ENCODE results near the gene TMEM200C.

The TMEM200C gene

GRCh38 chr18:5895299-5895875 lies at the start of gene TMEM200C:
TMEM200C (minus strand) TSS chr18:5895522; CDS start chr18:5892063, 3,459 bp downstream.
- ChIA-PET POLR2A (no interaction called here), CTCF (no interaction called here)
- peak; percentile 52 for DNase-seq (ENCODE audit: extremely low spot score)
- TF ChIP-seq BHLHE40 (IDR thresholded peaks at IDR 0.05; ENCODE audit: borderline replicate concordance) (no peak), NFRKB (IDR thresholded peaks at IDR 0.05) (no peak), FOXK2 (IDR thresholded peaks at IDR 0.05) (no peak), L3MBTL2 (conservative IDR thresholded peaks at IDR 0.05) (no peak), FOXM1 (IDR thresholded peaks at IDR 0.05; ENCODE audit: borderline replicate concordance) (no peak), SP1 (IDR thresholded peaks at IDR 0.05) (no peak), LEF1 (IDR thresholded peaks at IDR 0.05; ENCODE audit: borderline replicate concordance) (no peak), ARNT (IDR thresholded peaks at IDR 0.05) (no peak), SUZ12 (IDR thresholded peaks at IDR 0.05) (no peak), HDGF (IDR thresholded peaks at IDR 0.05; ENCODE audit: borderline replicate concordance) (no peak), FOXA1 (IDR thresholded peaks at IDR 0.05) (no peak), CTBP1 (IDR thresholded peaks at IDR 0.05; ENCODE audit: borderline replicate concordance) (no peak), PKNOX1 (IDR thresholded peaks at IDR 0.05) (no peak), ELF4 (IDR thresholded peaks at IDR 0.05) (no peak), TARDBP (IDR thresholded peaks at IDR 0.05) (no peak), ZNF384 (IDR thresholded peaks at IDR 0.05) (no peak)

- CTCF ChIA-PET, result no interaction called here
- DNase-seq (ENCODE audit: extremely low spot score), result no peak
- no peak for TF ChIP-seq ELF4 (IDR thresholded peaks at IDR 0.05)
- no peak for TF ChIP-seq FOXM1 (IDR thresholded peaks at IDR 0.05; ENCODE audit: borderline replicate concordance)
- no peak for TF ChIP-seq FOXK2 (IDR thresholded peaks at IDR 0.05)
- TF ChIP-seq L3MBTL2 (conservative IDR thresholded peaks at IDR 0.05), result no peak
- no peak for TF ChIP-seq PKNOX1 (IDR thresholded peaks at IDR 0.05)
- TF ChIP-seq NFRKB (IDR thresholded peaks at IDR 0.05), result no peak
- no peak for TF ChIP-seq TARDBP (IDR thresholded peaks at IDR 0.05)
- no peak for TF ChIP-seq FOXA1 (IDR thresholded peaks at IDR 0.05)
- no peak for TF ChIP-seq CTBP1 (IDR thresholded peaks at IDR 0.05; ENCODE audit: borderline replicate concordance)
- no peak for TF ChIP-seq ARNT (IDR thresholded peaks at IDR 0.05)
- TF ChIP-seq SUZ12 (IDR thresholded peaks at IDR 0.05), result no peak
- no peak for TF ChIP-seq BHLHE40 (IDR thresholded peaks at IDR 0.05; ENCODE audit: borderline replicate concordance)
- no peak for TF ChIP-seq HDGF (IDR thresholded peaks at IDR 0.05; ENCODE audit: borderline replicate concordance)
- TF ChIP-seq LEF1 (IDR thresholded peaks at IDR 0.05; ENCODE audit: borderline replicate concordance), result no peak
- POLR2A ChIA-PET, result no interaction called here
These were observed 49.1 kb upstream of the TMEM200C start for GRCh38 chr18:5944448-5944847.

GRCh38 chr18:5943514-5943913 lies 48.2 kb upstream of the TMEM200C start:
- TF ChIP-seq ZNF384 (IDR thresholded peaks at IDR 0.05), result no peak
- no peak for TF ChIP-seq CTBP1 (IDR thresholded peaks at IDR 0.05; ENCODE audit: borderline replicate concordance)
- no peak for TF ChIP-seq FOXM1 (IDR thresholded peaks at IDR 0.05; ENCODE audit: borderline replicate concordance)
- no peak for TF ChIP-seq FOXA1 (IDR thresholded peaks at IDR 0.05)
- TF ChIP-seq L3MBTL2 (conservative IDR thresholded peaks at IDR 0.05), result no peak
- no peak for TF ChIP-seq FOXK2 (IDR thresholded peaks at IDR 0.05)
- no peak for TF ChIP-seq ELF4 (IDR thresholded peaks at IDR 0.05)
- no peak for TF ChIP-seq SP1 (IDR thresholded peaks at IDR 0.05)
- no peak for TF ChIP-seq SUZ12 (IDR thresholded peaks at IDR 0.05)
- ChIA-PET CTCF (no interaction called here), POLR2A (no interaction called here)
- no peak for DNase-seq (ENCODE audit: extremely low spot score)

GRCh38 chr18:5942591-5942990 lies 47.3 kb upstream of the TMEM200C start:
- ChIA-PET POLR2A (no interaction called here), CTCF (no interaction called here)
- DNase-seq (ENCODE audit: extremely low spot score), result no peak
- no peak for TF ChIP-seq BHLHE40 (IDR thresholded peaks at IDR 0.05; ENCODE audit: borderline replicate concordance)
- TF ChIP-seq FOXK2 (IDR thresholded peaks at IDR 0.05), result no peak
- no peak for TF ChIP-seq FOXM1 (IDR thresholded peaks at IDR 0.05; ENCODE audit: borderline replicate concordance)
- no peak for TF ChIP-seq ZNF384 (IDR thresholded peaks at IDR 0.05)
- no peak for TF ChIP-seq HDGF (IDR thresholded peaks at IDR 0.05; ENCODE audit: borderline replicate concordance)
- no peak for TF ChIP-seq PKNOX1 (IDR thresholded peaks at IDR 0.05)
- TF ChIP-seq ELF4 (IDR thresholded peaks at IDR 0.05), result no peak
- TF ChIP-seq SUZ12 (IDR thresholded peaks at IDR 0.05), result no peak
- TF ChIP-seq CTBP1 (IDR thresholded peaks at IDR 0.05; ENCODE audit: borderline replicate concordance), result no peak
- no peak for TF ChIP-seq L3MBTL2 (conservative IDR thresholded peaks at IDR 0.05)
- no peak for TF ChIP-seq FOXA1 (IDR thresholded peaks at IDR 0.05)
- no peak for TF ChIP-seq TARDBP (IDR thresholded peaks at IDR 0.05)

GRCh38 chr18:5941890-5942289 lies 46.6 kb upstream of the TMEM200C start:
- ChIA-PET POLR2A (no interaction called here), CTCF (no interaction called here)
- TF ChIP-seq ZNF384 (IDR thresholded peaks at IDR 0.05) (no peak), HDGF (IDR thresholded peaks at IDR 0.05; ENCODE audit: borderline replicate concordance) (no peak), TARDBP (IDR thresholded peaks at IDR 0.05) (no peak), BHLHE40 (IDR thresholded peaks at IDR 0.05; ENCODE audit: borderline replicate concordance) (no peak)
- no peak for DNase-seq (ENCODE audit: extremely low spot score)

GRCh38 chr18:5939801-5940667 lies 44.7 kb upstream of the TMEM200C start:
- DNase-seq (ENCODE audit: extremely low spot score), result no peak
- TF ChIP-seq TARDBP (IDR thresholded peaks at IDR 0.05) (no peak), ELF4 (IDR thresholded peaks at IDR 0.05) (no peak), SUZ12 (IDR thresholded peaks at IDR 0.05) (no peak)
- CTCF ChIA-PET, result no interaction called here
- POLR2A ChIA-PET, result no interaction called here
